ENCODE data around the gene ACMSD.
"Not testable (repeated sequence)": the region's sequence is repeated elsewhere in the genome, so short reads cannot be mapped to it uniquely, and the experiment has no call there.

The ACMSD gene

GRCh38 chr2:134852518-134852917 lies 14.1 kb downstream of the ACMSD start:
- no peak for DNase-seq (ENCODE audit: low read depth)

- no peak for DNase-seq (ENCODE audit: low read depth)
Measured at GRCh38 chr2:134855709-134856108, 17.3 kb downstream of the ACMSD start.

GRCh38 chr2:134858245-134858644 lies 19.8 kb downstream of the ACMSD start:
- no peak for DNase-seq (ENCODE audit: low read depth)

DNA sequence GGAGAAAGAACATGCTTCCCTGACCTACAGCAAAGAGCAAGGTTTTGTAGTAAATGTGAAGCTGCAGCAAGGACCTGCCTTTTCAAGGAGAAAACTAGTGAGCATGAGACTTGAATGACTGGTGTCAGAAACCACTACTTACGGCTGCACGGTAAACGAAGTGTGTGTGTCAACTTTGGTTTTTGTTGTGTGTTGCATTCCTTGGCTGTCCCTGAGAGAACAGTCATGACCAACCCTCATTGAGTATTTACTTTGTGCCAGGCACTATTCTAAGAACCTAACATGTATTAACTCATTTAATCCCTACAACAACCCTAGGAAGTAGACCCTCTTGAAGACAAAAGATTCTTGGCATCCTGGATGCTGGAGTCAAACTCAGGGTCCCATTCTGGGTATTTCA lies 22.8 kb downstream of the ACMSD start:
- no peak for DNase-seq (ENCODE audit: low read depth)

DNA sequence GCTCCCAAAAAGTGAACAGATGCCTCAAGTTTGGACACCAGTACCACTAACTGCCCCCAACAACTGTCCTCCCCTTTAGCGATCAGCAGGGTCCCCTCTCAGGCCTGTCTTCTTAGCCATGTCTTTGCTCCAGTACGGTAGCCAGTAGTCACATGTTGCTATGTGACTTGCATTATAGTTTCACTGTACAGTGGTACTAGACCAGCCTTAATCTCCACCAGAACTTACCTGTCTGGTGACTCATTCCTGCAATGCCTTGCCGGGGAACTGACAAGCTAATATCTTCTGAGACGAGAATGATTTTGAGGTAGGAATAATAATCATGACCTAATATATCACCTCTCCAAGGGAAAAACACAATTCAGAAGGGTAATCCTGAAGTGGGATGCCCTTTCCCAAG lies 23.7 kb downstream of the ACMSD start:
- no peak for DNase-seq (ENCODE audit: low read depth)

DNA sequence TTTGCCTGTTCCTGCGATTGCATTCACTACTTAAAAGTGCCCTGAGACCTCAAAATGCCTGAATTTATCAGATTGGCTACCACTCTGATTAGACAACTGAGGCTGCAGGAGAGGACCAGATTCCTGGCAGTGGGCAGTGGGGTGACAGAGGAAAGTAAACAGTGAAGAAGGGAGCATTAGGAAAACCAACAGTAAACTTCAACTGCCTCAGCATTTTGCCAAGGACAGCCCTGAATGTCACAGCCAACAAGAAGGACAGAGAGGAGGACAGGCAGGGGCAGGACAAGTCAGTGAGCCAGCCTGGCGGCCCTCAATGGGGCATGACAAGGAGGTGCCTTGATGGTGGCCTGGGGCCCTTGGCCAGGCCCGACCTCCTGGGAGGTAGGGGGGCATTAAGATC lies 24.3 kb downstream of the ACMSD start:
- DNase-seq (ENCODE audit: low read depth): no peak

- no peak for DNase-seq (ENCODE audit: low read depth)
Measured at GRCh38 chr2:134863446-134863845, 25.0 kb downstream of the ACMSD start.

GRCh38 chr2:134865067-134865787 lies 26.8 kb downstream of the ACMSD start:
- DNase-seq (ENCODE audit: low read depth): no peak

DNA sequence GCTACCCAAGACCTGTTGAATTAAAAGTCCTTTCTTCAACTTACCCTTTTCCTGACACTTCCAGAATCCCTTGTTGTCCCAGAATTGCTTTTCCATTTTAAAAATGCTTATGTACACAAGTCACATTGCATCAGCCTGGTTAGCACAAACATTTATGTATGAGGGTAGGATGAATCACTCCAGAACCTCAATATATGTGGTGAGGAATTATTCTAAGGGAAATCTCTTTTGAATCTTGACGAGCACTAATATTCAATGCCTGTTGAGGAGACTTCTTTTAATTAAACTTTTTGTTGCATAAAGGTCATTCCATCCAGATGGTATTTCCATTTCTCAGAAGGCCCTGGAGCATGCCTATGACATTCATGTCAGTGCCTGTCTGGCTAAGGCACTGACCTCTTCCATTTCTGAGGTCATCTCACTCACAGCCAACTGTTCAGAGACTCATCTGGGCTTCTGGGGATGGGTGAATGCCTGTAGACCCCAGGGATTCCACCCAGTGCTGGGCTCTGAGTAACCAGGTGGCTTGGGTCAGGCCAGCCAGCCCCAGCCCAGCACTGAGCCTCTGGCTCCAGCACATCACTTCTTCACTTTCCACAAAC lies 28.2 kb downstream of the ACMSD start:
- peak; percentile 17 for DNase-seq (ENCODE audit: low read depth)

- no peak for DNase-seq (ENCODE audit: low read depth)
Measured at GRCh38 chr2:134869946-134870736, 31.7 kb downstream of the ACMSD start.

DNA sequence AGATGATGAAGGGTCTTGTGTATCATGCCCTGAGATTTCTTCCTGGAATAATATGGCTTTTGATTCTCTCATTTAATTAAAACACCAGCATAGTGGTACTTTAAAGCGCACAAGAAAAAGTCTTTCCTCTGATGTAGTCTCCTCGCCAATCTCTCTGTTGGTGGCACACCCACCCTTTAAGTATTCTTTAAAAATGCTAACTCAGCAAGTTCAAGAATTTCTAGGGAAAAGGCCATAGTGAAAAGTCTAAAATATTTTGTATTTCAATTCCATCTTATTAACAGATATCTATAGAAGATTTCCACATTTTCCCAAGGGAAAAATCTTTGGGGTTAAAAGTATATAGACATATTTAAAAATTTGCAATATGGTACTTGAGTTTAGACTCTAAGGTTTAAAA lies 34.7 kb downstream of the ACMSD start:
- no peak for DNase-seq (ENCODE audit: low read depth)

- no peak for DNase-seq (ENCODE audit: low read depth)
Measured at GRCh38 chr2:134875309-134875708, 36.9 kb downstream of the ACMSD start.

- no peak for DNase-seq (ENCODE audit: low read depth)
Measured at GRCh38 chr2:134882773-134883172, 44.4 kb downstream of the ACMSD start.

GRCh38 chr2:134883552-134884293 lies 45.3 kb downstream of the ACMSD start:
- DNase-seq (ENCODE audit: low read depth): no peak

DNA sequence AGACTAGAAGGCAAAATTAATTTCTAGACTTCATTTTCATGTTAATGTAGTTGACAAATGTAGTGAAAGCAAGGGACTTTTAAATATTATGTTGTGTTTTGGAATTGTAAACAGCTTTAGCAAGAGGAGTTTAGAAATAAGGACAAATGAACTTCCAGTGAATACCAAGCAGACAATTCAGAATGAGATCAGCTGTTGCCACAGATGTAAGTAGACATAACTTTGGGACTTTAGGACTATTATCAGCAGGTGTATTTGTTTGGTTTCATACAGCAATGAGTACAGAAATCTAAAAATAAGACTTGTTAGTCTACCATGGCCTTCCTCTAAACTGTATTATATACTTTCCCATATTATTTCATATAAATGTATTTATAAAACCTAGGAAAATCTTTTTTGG lies 46.0 kb downstream of the ACMSD start:
- DNase-seq (ENCODE audit: low read depth): no peak

DNA sequence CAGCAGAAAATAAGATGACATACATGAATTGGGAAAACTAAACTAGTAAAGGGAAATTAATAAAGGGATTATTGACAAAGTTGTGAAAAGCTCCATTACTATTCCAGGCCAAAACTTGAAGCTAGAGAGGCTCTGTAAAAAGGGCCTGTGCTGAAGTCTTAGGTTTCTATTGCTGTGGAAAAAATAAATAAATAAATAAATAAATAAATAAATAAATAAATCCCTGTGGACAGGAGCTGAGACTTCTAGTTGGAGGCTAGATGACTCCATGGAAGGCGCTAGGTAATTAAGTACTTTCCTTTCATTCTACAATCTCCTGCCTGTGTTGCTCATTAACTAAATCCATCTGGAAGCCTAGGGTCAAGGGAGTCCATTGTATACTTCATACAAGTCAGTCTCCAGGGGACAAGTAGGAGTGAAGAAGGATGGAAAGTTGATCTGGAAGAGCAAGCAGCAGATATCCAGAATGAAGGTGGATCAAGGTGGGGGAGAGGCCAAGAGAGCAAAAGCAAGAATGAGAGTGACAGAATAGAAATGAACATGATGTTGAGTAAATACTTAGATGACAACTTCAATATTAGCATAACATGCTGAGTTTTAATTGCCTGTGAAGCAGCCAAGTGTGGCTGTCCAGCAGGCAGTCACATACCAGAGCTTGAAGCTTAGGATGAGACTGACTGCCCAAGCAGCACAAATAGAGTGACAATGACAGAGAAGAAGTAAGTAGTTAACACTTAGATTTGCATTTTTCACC lies 54.0 kb downstream of the ACMSD start:
- DNase-seq (ENCODE audit: low read depth): no peak

- DNase-seq (ENCODE audit: low read depth): no peak
Measured at GRCh38 chr2:134897932-134898331, 59.5 kb downstream of the ACMSD start.

DNA sequence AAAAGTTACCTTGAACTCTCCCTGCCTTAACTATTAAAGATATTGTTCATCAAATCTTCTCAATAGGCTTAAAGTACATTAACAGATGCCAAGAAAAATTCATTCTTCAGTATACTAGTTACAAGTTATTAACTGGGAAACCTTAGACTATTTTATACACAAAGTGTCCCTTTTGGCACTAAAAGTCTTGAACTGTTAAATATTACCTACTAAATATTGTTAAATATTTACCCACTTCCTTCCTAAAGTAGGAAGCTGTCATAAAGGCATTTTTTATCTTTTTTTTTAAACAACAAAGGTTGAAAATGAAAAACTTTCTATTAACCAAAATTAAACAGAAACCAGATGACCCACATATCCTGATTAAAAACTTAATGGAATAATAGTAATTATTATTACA lies 60.8 kb downstream of the ACMSD start:
- no peak for DNase-seq (ENCODE audit: low read depth)

DNA sequence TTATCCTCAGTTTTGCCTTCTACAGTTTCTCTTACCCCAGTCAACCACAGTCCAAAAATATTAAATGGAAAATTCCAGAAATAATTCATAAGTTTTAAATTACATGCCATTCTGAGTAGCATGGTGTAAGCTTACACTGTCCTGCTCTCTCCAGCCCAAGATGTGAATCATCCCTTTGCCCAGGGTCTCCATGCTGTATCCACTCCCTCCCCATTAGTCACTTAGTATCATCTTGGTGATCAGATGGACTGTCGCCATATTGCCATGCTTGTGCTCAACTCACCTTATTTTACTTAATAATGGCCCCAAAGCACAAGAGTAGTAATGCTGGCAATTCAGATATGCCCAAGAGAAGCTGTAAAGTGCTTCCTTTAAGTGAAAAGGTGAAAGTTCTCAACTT lies 61.7 kb downstream of the ACMSD start:
- DNase-seq (ENCODE audit: low read depth): peak; percentile 49

DNA sequence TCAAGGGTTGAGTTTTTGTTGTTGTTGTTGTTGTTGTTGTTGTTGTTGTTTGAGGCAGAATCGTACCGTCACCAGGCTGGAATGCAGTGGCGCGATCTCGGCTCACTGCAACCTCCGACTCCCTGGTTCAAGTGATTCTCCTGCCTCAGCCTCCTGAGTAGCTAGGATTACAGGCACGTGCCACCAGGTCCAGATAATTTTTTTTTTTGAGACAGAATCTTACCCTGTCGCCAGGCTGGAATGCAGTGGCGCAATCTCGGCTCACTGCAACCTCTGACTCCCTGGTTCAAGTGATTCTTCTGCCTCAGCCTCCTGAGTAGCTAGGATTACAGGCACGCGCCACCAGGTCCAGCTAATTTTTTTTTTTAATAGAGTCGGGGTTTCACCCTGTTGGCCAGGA lies 65.3 kb downstream of the ACMSD start:
- DNase-seq (ENCODE audit: low read depth): not testable (repeated sequence)

GRCh38 chr2:134905168-134905567 lies 66.8 kb downstream of the ACMSD start:
- DNase-seq (ENCODE audit: low read depth): no peak

DNA sequence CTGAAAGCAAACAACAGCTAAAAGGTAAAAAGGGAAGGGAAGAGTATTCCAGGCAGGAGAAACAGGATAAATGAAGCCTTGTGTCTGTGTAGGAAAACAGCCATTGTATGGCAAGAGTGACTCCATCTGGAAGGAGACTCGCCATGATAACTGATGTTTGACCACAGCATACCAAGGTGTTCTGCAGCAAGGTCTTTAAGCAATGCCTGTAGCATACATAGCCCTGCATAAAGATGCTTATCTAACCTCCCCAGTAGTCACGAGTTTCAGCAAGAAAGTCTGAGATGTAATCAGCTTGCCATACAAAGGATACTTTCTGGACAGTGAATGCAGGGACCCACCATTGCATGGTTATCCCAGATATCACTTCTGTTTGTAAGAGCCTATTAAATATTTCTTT lies 68.3 kb downstream of the ACMSD start:
- DNase-seq (ENCODE audit: low read depth): no peak
